Activated T-helper 1 cell treated with anti-CD3 and anti-CD28 coated beads, Interleukin-2, amount 50 U/mL, for 16 hours (primary cell): ENCODE results near the gene FRMD8.

Experiments
- DNase-seq, 2 donors: peaks; one replicate each; pipeline ENCODE4 v3.0.0-alpha.2; 2020; ENCODE audit warnings: low read depth in 1 of 2, low spot score in 1 of 2

Gene FRMD8

GRCh38 chr11:65392186-65392829, 5.9 kb downstream of the FRMD8 start:
- DNase-seq, result no peak

GRCh38 chr11:65392899-65393298, 6.5 kb downstream of the FRMD8 start:
- DNase-seq, result no peak

DNA sequence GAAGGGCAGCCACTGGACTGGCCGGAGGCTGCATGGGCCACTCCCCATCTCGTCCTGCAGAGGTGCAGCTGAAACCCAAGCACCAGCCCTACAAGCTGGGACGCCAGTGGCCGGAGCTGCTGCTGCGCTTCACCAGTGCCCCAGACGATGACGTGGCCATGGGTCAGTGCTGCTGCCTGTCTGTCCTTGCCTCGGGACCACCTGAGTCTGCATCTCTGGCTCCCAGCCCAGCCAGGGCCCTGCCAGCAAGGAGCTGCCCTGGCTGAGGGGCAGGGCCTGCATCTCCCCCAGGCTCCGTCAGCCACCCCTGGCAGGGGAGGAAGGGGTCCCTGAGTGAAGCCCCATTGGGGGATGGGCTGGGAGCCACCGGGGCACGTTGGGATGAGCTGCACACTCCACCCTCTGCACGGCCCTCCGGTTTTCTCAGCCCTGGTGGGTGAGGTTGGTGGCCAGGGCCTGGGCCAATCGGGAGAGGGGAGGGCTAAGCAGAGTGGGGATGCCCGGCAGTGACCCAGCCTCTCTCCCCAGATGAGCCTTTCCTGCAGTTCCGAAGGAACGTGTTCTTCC, 7.2 kb downstream of the FRMD8 start:
- no peak for DNase-seq

- DNase-seq, result no peak
Observed at GRCh38 chr11:65394125-65394536, 7.7 kb downstream of the FRMD8 start.

DNA sequence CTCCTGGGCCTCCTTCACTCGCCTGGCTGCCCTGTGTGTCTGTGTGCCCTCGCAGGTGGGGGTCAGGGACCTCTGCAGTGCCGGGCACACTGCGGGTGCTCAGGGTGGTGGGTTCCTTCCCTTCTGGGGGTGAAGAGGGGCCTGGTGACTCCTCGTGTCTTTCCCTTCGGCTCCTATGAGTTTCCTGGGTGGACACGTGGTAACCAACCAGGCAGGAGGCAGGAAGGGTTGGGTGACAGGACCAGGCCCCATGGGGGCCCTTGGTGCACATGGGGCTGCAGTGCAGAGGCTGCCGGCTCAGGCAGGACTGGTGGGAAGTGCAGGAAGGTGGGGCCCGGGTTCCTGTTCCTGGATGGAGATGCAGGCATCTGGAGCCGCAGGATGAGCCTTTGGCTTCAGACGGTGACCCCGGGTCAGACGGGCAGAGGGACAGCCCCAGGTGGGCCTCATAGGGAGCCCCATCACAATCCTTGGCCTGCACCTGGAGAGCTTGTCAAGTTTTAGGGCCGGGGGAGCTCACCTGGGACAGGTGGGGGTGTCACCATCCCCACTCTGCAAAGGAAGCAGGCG, 9.6 kb downstream of the FRMD8 start:
- DNase-seq, result no peak

DNA sequence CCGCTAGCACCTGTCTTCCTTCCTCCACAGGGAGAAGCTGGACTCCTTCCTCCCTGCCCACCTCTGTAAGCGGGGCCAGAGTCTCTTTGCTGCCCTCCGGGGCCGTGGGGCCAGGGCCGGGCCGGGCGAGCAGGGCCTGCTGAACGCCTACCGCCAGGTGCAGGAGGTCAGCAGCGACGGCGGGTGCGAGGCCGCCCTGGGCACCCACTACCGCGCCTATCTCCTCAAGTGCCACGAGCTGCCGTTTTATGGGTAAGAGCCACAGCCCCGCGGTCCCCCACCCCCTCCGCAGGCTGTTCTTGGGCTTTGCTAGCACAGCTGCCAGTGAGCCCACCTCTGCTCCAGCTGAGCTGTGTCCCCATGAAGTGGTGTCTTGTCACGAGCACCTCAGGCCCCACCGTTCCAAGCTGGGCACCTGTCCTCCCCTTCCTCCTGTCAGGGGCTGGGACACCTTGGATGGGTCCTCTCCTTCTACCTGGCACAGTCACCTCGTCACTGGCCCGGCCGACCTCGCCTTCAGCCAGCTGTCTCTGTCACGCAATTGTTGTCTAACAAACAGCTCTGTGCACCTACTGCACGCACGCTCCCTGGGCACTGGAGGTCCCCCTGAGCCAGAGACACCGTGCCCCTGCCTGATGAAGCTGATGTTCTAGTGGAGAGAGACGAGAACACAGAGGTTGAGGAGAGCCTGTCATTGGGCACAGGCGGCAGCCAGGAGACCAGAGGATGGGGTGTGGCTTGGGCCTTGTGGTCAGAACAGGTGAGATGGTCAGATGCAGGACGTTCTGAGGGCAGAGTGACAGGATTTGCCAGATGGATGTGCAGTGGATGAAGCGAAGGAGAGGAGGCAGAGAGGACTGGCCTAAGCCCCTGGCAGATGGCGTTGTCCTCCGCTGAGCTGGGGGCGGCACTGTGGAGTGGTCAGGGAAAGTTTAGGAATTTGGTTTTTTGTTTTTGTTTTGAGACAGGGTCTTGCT, 10.6 kb downstream of the FRMD8 start:
- DNase-seq, result no peak

DNA sequence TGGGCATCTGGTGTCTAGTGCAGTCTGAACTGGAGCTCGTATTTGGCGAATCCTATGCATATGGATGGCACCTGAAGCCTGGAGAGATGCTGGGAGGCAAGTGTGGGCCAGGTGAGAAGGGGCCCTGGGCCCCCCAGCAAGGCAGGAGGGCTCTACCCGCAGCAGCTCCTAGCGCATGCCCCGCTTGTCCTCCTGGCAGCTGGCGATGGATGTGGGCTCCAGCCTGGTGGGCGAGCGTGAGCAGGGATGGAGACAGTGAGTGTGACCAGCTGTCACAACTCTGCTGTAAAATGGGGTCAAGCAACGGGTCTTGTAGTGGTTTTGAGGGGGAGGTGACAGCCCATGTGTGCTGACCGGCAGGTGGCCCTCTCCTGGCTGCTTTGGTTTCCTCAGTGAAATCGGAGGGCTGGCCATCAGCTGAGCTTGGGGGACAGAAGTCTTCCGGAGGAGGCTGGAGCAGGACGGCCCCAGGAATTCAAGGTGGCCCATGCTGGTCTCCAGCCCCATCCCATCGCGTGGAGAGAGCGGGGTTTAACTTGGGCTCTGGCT, 12.0 kb downstream of the FRMD8 start:
- no peak for DNase-seq

DNA sequence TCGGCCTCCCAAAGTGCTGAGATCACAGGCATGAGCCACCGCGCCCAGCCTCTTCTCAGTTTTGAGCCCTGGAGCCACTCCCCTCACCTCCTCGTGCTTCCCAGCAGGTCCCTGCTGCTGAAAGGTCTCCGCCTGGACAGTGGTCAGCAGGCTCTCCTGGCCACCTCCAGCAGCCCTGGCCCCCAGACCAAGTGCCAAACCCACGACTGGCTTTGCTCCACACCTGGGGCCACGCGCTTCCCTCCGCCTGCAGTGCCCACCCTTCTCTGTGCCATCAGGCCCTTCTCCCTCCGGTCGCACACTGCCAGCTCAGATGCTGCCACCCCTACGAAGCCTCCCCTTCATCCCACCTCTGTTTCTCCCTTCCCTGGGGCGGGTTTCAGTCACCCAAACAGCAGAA, 12.8 kb downstream of the FRMD8 start:
- DNase-seq, result no peak

DNA sequence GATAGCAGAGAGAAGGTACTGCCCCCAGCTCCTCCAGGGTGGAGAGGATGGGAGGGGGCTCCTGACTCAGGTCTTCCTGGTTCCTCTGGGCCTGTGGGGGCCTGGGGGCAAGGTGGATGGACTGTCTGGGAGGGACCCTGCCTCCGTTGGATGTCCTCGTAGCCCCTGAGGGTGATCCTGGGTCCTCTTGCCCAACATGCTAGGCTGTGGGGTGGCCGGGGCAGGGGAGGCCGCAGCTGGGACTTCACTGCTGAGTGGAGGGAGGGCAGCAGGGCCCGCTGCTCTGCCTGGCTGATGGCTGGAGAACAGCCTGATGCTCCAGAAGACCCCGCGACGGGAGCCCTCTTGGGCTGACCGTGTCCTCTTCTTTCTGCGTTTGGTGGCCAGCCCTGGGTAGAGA, 13.4 kb downstream of the FRMD8 start:
- no peak for DNase-seq

DNA sequence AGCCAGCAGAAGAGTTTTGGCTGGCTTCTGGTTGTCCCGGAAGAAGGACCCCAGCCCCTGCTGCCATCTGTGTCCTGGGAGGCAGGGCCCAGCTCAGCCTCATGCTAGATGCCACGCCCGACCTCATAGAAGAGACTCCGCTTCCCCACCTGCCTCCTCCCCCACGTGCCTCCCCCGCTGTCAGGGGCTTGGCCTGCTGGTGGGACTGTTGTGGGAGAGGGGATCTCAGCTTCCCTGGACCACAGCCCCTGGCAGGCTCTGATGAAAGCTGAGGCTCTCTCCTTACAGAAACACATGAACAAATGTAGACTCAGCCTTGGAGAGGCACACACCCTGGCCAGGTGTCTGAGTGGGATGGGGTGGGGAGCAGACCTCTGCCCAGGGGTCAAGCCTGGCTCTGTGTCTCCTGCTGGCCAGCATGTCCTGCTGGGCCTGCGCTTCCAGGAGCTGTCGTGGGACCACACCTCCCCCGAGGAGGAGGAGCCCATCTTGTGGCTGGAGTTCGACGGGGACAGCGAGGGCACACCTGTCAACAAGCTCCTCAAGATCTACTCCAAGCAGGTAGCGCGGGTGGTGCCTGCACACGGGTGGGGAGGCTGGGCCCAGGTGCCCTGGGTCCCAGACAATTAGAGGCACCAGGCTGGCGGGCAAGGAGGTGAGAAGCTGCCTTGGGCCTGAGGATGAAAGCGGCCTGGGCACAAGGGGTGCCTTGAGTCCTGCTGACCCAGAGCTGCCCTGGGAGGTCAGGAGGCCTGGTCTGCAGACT, 14.1 kb downstream of the FRMD8 start:
- no peak for DNase-seq

DNA sequence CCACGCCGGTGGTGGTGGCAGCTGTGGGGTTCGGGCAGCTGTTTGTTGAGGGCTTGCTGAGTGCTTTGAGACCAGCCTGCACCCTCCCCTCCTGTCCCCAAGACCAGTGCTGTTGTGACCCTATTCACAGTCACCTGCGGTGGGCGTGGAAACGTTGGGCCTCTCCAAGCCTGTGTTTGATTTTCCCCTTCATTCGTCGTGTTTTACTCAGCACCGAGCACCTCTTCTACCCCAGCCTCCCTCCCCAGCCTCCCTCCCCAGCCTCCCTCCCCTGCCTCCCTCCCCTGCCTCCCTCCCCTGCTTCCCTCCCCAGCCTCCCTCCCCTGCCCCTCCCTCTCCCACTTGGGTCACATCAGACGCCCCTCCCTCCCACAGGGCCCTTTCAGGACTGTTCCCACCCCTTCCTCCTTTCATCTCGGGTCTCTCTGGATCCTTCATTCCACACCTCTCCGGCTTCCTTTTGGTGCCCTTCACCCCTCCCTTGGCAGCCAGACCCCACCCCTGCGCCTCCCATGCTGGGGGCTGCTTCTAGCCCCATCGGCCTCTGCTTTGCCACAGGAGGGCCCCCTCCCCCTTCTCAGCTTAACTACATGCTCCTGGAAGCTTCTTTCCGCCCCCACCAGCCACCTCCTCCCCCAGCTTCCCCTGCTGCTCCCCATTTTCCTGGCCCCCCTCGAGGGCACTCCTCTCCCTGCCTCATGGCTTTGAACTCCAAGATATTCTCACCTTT, 14.8 kb downstream of the FRMD8 start:
- DNase-seq, result no peak

DNA sequence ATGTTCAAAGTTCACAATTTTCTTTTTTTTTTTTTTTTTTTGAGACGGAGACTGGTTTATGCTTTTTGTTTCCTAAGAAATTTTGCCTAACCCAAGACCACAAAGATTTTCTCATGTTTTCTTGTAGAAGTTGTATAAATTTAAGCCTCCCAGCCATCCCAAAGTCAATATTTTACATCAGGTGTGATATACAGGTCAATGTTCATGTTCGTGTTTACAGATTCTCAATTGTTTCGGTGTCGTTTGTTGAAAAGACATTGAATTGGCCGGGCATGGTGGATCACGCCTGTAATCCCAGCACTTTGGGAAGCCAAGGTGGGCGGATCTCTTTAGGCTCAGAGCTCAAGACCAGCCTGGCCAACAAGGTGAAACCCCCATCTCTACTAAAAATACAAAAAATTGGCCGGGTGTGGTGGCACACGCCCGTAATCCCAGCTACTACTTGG, 15.4 kb downstream of the FRMD8 start:
- no peak for DNase-seq

DNA sequence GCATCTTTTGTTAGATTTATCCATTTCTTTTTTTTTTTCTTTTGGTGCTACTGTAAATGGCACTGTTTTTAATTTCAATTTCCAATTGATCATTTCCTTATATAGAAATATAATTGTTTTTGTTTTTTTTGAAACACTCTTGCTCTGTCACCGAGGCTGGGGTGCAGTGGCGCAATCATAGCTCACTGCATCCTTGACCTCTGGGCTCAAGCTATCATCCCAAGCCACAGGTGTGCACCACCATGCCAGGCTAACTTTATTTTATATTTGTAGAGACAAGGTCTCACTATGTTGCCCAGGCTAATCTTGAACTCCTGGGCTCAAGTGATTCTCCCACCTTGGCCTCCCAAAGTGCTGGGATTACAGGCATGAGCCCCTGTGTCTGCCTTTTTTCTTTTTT, 16.4 kb downstream of the FRMD8 start:
- no peak for DNase-seq

DNA sequence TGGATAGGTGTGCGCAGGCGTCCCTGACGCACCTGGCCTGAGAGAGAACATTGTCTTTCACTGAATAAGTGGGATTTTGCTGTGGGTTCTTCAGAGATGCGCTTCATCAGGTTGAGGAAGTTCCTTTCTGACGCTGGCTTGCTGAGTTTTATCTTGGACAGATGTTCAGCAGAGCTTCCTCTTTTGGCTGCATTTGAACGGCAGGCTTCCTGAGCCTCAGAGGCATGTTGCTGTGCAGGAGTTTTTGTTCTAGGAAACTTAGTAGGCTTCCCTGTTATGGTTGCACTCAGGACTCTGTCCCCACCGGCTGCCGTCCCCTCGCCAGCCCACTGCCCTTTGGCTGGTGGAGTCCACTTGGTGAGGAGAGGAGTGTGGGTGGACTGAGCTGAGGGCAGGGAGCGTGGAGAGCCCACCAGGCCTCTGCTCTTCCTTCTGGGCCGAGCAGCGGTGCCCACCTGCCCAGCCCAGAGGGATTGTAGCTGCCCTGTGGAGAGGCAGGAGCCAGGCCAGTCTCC, 17.2 kb downstream of the FRMD8 start:
- DNase-seq, result no peak

GRCh38 chr11:65404210-65404609, 17.8 kb downstream of the FRMD8 start:
- DNase-seq, result no peak

GRCh38 chr11:65404638-65405339, 18.4 kb downstream of the FRMD8 start:
- DNase-seq, result no peak

- no peak for DNase-seq
Observed at GRCh38 chr11:65410936-65411680, 24.7 kb downstream of the FRMD8 start.

DNA sequence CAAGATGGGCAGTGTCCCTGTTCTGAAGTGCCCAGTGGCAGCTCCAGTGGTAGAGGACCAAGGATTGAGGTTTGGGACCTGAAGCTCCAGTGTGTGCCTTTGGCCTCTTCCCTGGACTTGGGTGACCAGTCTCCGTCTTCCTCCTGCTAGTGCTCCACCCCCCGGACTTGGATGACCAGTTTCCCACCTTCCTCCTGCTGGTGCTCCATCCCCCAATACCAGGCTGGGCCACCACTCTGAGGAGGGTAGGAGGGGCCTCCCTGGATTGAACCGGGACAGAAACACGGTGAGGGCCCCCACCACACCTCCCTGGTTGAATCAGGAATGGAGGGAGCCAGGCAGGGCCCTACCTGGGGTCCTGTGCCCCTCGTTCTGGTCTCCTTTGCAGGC, 25.2 kb downstream of the FRMD8 start:
- no peak for DNase-seq
